DOHH2 (cell line): Measurements from ENCODE around the gene ZNRF2.

ENCODE experiments used
- CTCF ChIP-seq: fragments of 200-600 bp; sonication (generic); IDR thresholded peaks from one replicate; pipeline ENCODE4 v1.5.1; 2014; ENCODE audit warnings: antibody characterized with exemption, mild to moderate bottlenecking, low read depth, low read length; ENCODE audit not compliant: poor library complexity, severe bottlenecking
- EZH2phosphoT487 ChIP-seq: fragments of 200-600 bp; sonication (generic); IDR thresholded peaks from 2 replicates; pipeline ENCODE4 v1.6.1; 2017; ENCODE audit warnings: borderline replicate concordance, mild to moderate bottlenecking, antibody characterized with exemption, low read length, moderate library complexity, mixed read lengths

- TF ChIP-seq CTCF = no peak
- no peak for TF ChIP-seq EZH2phosphoT487
Measured at GRCh38 chr7:30274641-30275040, 9.8 kb upstream of the ZNRF2 start.
